Epithelial cell of esophagus (primary cell): ENCODE results near the gene BLNK.
"Not testable (repeated sequence)": the region's sequence is repeated elsewhere in the genome, so short reads cannot be mapped to it uniquely, and the experiment has no call there.

ENCODE experiments used
- DNase-seq: peaks from one replicate; pipeline ENCODE4 v3.0.0; 2010; ENCODE audit warnings: low read depth
- H3K4me3 ChIP-seq: 2 replicates; pipeline ENCODE4 v1.5.1; 2011; ENCODE audit warnings: mild to moderate bottlenecking, low read length, control low read depth
- TF ChIP-seq, protein P1 (sequence below): IDR thresholded peaks from 2 replicates; pipeline ENCODE4 v1.5.1; 2011; ENCODE audit warnings: low read depth, mild to moderate bottlenecking, low read length, control low read depth, inconsistent platforms; ENCODE audit not compliant: insufficient read depth; ENCODE audit errors: missing control alignments

Gene BLNK

DNA sequence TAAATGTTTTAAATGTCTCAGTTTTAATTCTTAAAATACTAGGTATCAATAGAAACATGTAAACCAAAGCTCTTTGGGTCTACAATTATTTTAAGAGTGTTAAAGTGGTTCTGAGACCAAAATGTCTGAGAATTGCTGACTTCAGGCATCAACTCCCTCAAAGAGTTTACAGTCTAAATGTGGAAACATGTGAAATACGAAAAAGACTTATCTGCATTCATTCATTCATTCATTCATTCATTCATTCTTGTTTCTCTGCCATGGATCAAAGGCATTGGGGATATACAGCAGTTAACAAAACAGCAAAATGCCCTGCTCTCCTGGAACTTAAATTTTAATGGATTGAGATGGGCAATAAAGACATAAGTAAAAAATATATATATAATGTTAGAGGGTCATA, 69.8 kb downstream of the BLNK start:
- no peak for DNase-seq
- H3K4me3 ChIP-seq: no peak overlapping the region
- TF ChIP-seq, protein P1, sequence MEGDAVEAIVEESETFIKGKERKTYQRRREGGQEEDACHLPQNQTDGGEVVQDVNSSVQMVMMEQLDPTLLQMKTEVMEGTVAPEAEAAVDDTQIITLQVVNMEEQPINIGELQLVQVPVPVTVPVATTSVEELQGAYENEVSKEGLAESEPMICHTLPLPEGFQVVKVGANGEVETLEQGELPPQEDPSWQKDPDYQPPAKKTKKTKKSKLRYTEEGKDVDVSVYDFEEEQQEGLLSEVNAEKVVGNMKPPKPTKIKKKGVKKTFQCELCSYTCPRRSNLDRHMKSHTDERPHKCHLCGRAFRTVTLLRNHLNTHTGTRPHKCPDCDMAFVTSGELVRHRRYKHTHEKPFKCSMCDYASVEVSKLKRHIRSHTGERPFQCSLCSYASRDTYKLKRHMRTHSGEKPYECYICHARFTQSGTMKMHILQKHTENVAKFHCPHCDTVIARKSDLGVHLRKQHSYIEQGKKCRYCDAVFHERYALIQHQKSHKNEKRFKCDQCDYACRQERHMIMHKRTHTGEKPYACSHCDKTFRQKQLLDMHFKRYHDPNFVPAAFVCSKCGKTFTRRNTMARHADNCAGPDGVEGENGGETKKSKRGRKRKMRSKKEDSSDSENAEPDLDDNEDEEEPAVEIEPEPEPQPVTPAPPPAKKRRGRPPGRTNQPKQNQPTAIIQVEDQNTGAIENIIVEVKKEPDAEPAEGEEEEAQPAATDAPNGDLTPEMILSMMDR: no peak

DNA sequence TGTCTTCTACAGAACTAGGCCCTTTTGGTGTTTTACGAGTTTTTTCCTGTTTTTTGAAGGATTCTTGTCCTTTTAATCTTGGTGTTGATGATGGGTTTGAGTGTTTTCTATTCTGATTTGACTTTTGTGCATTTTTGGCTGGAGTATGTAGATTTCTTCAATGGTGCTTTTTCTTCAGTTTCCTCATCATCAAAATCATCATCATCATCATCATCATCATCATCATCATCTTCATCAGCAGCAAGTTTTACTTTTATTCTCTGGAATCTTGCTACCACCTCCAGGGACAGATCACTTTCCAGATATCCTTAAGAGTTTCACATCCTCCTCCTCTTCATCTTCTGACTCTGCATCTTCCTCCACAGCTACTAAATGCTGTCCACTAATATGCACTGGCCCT, 81.9 kb downstream of the BLNK start:
- H3K4me3 ChIP-seq, DNase-seq: not testable (repeated sequence)

DNA sequence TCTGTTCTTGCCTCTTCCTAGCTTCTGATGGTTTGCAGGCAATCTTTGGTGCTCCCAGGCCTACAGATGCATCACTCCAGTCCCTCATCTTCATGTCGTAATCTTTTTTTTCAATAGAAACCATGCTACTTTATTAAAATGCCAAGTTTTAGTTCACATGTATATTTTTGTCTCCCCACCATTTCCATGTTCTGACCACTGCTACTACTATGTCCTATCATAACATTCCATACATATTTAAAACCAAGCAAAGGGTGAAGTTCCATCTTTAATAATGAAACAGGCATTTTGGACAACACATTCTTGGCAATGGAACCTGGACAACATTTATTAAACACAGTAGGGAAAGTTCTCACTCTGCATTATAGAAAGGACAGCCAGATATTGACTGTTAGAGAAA, 82.5 kb downstream of the BLNK start:
- no peak overlapping the region for H3K4me3 ChIP-seq
- DNase-seq: no peak
- TF ChIP-seq, protein P1: no peak

DNA sequence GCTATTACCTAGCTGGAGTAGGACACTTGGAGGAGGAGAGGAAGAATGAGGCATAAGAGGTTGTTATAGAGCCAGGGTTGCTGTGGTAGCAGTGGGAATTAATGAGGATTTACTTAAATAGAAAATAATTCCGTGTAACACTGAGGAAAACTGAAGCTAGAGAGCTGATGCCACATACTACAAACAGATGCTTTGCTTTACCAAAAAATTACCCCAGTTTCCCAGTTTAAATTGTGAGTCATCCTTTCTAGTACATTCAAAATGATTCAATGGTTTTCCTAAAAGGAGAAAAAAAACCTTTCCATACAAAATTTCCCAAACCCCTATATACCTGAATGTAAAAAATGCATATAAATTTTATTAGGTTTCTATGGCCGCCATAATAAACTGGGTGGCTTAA, 82.9 kb downstream of the BLNK start:
- TF ChIP-seq, protein P1: no peak
- no peak overlapping the region for H3K4me3 ChIP-seq
- DNase-seq: no peak

DNA sequence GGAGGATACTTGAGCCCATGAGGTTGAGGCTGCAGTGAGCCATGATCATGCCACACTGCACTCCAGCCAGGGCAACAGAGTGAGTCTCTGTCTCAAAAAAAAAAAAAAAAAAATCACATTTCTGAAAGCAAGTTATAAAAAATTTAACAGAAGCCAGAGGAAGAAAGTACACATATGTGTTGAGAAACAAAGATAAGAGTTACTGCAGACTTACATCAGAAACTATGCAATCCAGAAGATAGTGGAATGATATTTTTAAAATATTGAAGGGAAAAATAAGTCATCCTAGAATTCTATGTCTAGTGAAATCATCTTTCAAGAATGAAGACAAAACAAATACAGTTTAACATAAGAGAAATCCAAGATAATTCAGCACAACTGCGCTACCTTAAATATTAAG, 94.4 kb downstream of the BLNK start:
- H3K4me3 ChIP-seq: no peak overlapping the region
- TF ChIP-seq, protein P1: no peak
- no peak for DNase-seq

DNA sequence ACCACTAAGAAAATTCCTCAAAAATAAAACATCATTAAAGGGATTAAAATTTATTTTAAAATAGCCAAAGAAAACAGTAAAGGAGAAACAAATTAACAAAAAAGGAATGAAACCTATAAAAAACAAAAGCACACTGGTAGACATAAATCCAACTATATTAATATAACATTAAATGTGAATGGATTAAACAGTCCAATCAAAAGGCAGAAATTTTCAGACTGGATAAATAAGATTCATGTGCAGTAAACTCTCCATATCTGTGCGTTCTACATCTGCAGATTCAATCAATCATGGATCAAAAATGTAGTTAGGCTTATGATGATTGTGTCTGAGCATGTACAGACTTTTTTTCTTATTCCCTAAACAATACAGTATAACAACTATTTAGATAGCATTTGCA, 98.7 kb downstream of the BLNK start:
- no peak for DNase-seq
- no peak overlapping the region for H3K4me3 ChIP-seq
- TF ChIP-seq, protein P1: no peak

DNA sequence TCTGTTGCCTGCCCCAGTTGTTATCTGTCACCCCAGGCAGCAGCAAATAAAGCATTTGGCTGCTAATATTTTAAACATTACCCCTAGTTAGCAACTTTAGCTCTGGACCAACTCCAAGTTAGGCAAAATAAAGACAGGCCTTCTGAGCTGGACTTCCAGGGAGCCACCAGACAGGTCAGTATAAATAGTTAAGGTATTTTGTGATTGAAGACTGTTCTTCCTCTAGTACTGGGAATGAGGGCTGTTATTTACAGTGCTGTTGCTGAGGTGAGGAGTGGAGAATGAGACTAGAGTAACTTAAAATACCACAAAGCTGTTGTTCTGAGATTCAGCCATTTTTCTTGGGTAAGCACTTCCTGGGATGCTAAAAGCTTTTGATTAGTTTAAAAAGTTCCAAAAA, 101.1 kb downstream of the BLNK start:
- DNase-seq: no peak
- no peak overlapping the region for H3K4me3 ChIP-seq
- TF ChIP-seq, protein P1: no peak

DNA sequence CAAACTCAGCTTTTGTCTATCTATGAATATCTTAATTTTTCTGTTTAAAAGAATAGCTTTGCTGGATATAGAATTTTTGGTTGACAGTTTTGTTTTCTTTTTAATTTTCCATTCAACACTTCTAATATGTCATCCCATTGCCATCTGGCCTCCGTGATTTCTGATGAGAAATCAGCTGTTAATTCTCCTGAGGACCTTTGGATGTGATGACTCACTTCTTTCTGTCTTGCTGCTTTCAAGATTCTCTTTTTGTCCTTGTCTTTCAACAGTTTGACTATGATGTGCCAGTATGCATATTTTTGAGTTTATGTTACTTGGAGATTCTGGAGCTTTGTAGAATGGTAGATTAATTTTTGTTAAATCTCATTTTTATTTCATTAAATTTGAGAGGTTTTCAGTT, 102.8 kb downstream of the BLNK start:
- DNase-seq: peak; percentile 5
- TF ChIP-seq, protein P1: no peak
- no peak overlapping the region for H3K4me3 ChIP-seq
